Calu3 (cell line): Measurements from ENCODE around the gene STOX2. TPM values are rescaled to one million over a fixed set of nuclear protein-coding genes. Genes with fewer than 3 reads are reported as not detected.

Source experiments
- BruUV-seq: library from RNA; stranded (reverse); fragments of 400-500 nt; replicated peaks from 2 replicates; lab custom pipeline; 2021; lab: Mats Ljungman, UMichigan
- CTCF ChIA-PET: fragments of 300-600 bp; sonication (Branson Sonifier 250); formaldehyde crosslinking; loops from one replicate; lab custom pipeline; 2022; ENCODE audit warnings: antibody characterized with exemption; lab: Charles Lee
- DNase-seq: peaks from one replicate; pipeline ENCODE4 v3.0.0; 2022
- H3K27ac Mint-ChIP-seq: one replicate; pipeline ENCODE4 v1.8.0; 2022; ENCODE audit warnings: mixed read lengths; ENCODE audit not compliant: unreplicated experiment
- H3K27me3 Mint-ChIP-seq: one replicate; pipeline ENCODE4 v1.8.0; 2022; ENCODE audit warnings: mixed read lengths; ENCODE audit not compliant: unreplicated experiment
- H3K36me3 Mint-ChIP-seq: one replicate; pipeline ENCODE4 v1.8.0; 2022; ENCODE audit warnings: mild to moderate bottlenecking, moderate library complexity, mixed read lengths; ENCODE audit not compliant: insufficient read depth, unreplicated experiment
- H3K4me1 Mint-ChIP-seq: one replicate; pipeline ENCODE4 v1.8.0; 2022; ENCODE audit warnings: mild to moderate bottlenecking, low read depth, mixed read lengths; ENCODE audit not compliant: unreplicated experiment
- H3K4me3 Mint-ChIP-seq: one replicate; pipeline ENCODE4 v1.8.0; 2022; ENCODE audit warnings: mild to moderate bottlenecking, low read depth, moderate library complexity, mixed read lengths; ENCODE audit not compliant: unreplicated experiment
- H3K9me3 Mint-ChIP-seq: one replicate; pipeline ENCODE4 v1.8.0; 2022; ENCODE audit warnings: low read depth, mixed read lengths; ENCODE audit not compliant: unreplicated experiment
- intact Hi-C: fragments of 100-400 bp; cut with micrococcal nuclease; formaldehyde crosslinking; loops from one replicate; pipeline ENCODE4 v1.10.0; 2022; ENCODE audit not compliant: unreplicated experiment
- total RNA-seq: library from RNA; stranded (reverse); gene quantifications from 2 replicates; pipeline ENCODE4 v1.2.3, GENCODE V29; 2022
- TF ChIP-seq, protein P1 (sequence below): fragments of 200-600 bp; IDR thresholded peaks from one replicate; pipeline ENCODE4 v1.8.0; 2022; ENCODE audit warnings: antibody characterized with exemption; ENCODE audit not compliant: unreplicated experiment

STOX2 gene
- total RNA-seq, 1 experiment from 2014 or later: 10.0 TPM

DNA sequence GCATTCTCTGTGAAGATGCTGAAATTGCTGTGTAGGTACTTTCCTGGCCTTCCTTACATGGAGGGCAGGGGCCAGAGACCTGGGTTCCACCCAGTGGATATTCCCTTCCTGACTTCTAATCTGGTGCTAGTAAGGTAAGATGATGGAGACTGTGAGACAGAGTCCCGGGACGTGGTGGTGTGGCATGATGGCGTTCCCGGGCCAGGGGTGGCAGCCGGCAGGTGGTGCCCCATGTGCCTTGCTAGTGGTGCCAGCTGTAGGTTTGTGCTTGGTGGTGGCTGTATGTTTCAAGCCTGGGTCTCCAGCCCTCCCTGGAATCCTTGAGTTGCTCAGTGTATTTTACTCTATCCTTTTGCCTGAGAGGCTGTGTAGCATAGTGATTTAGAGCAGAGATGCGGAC is 10.9 kb downstream of the STOX2 start:
- Mint-ChIP-seq H3K27ac (no peak overlapping the region), H3K36me3 (no peaks in the 10 kb centered on the region), H3K4me3 (no peak overlapping the region), H3K4me1 (no peaks in the 10 kb centered on the region), H3K9me3 (no peaks in the 10 kb centered on the region), H3K27me3 (no peaks in the 10 kb centered on the region)
- no peak for DNase-seq
- no TSS peak for BruUV-seq
- CTCF ChIA-PET: no interaction called here
- intact Hi-C loops: no loop called here
- TF ChIP-seq, protein P1, sequence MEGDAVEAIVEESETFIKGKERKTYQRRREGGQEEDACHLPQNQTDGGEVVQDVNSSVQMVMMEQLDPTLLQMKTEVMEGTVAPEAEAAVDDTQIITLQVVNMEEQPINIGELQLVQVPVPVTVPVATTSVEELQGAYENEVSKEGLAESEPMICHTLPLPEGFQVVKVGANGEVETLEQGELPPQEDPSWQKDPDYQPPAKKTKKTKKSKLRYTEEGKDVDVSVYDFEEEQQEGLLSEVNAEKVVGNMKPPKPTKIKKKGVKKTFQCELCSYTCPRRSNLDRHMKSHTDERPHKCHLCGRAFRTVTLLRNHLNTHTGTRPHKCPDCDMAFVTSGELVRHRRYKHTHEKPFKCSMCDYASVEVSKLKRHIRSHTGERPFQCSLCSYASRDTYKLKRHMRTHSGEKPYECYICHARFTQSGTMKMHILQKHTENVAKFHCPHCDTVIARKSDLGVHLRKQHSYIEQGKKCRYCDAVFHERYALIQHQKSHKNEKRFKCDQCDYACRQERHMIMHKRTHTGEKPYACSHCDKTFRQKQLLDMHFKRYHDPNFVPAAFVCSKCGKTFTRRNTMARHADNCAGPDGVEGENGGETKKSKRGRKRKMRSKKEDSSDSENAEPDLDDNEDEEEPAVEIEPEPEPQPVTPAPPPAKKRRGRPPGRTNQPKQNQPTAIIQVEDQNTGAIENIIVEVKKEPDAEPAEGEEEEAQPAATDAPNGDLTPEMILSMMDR: no peak

DNA sequence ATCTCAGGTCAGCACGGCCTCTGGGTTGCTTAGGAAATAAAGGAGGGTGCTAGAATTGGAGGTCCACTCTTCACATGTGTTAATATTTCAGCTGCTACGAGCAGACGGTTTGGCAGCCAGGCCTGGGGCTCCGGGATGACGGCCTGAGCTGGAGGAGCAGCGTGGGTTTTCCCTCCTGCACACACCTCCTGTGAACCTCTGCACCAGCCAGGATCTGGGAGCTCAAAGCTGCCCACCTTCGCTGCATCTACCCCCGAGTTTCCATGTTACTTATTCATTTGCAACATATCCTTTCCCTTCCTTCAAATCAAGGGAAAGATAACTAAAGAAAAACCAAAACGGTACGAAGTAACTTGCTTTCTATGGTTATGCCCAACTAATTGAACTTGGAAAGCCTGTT is 13.6 kb downstream of the STOX2 start:
- Mint-ChIP-seq H3K9me3 (no peaks in the 10 kb centered on the region), H3K4me1 (no peaks in the 10 kb centered on the region), H3K4me3 (no peak overlapping the region), H3K27ac (no peak overlapping the region), H3K36me3 (no peaks in the 10 kb centered on the region), H3K27me3 (no peaks in the 10 kb centered on the region)
- BruUV-seq: no TSS peak
- no peak for DNase-seq
- CTCF ChIA-PET: no interaction called here
- intact Hi-C loops: no loop called here
- TF ChIP-seq, protein P1: no peak

DNA sequence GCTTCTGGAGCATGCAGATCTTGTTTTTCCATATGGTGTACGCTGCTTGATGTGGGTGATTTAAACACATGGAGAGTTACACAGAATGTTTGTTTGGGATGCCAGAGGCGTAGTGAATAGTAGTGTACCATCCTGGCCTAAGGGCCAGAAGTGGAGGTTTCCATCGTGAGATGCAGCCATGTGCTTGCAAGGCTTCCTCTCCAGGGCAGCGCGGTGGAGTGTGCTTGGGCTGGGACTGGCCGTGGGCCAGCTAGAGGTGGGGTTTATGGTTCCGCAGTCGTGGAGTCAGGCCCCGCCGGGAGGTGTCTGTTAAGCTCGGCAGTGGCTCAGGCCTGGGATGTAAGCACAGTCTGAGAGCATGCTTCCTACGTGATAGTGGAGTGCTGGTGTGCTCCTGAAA is 14.0 kb downstream of the STOX2 start:
- no peaks in the 10 kb centered on the region for H3K9me3 Mint-ChIP-seq
- CTCF ChIA-PET: no interaction called here
- BruUV-seq: no TSS peak

DNA sequence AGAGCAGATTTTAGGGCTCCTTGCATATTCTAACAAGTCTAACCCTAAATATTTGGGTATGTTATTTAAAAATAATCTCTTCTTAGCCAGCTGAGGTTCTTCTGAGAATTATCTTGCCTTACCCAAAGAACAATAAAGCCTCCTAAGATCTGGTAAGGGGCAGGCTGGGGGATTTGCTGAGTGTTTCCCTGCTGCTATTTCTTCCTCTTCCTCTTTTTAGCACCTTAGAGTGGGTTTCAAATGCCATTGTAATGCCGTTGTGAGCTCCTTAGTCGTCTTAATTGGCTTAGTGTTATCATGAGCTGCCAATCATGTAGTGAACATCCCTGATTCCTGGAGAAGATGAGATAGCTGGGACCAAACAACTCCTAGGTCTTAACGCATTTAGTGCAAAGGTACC is 15.4 kb downstream of the STOX2 start:
- Mint-ChIP-seq H3K27me3 (no peaks in the 10 kb centered on the region), H3K4me3 (no peak overlapping the region), H3K4me1 (no peaks in the 10 kb centered on the region), H3K36me3 (no peaks in the 10 kb centered on the region), H3K9me3 (no peaks in the 10 kb centered on the region), H3K27ac (no peak overlapping the region)
- CTCF ChIA-PET: no interaction called here
- TF ChIP-seq, protein P1: no peak
- no TSS peak for BruUV-seq
- no peak for DNase-seq
- intact Hi-C loops: no loop called here

More for the DNA sequence above, 14.0 kb downstream of the STOX2 start:
- TF ChIP-seq, protein P1: no peak
- Mint-ChIP-seq H3K4me1 (no peaks in the 10 kb centered on the region), H3K4me3 (no peak overlapping the region), H3K27ac (no peak overlapping the region), H3K27me3 (no peaks in the 10 kb centered on the region), H3K36me3 (no peaks in the 10 kb centered on the region)
- intact Hi-C loops: no loop called here
- no peak for DNase-seq
